Smooth muscle cell (in vitro differentiated cells): Measurements from ENCODE around the gene DGKH. TPM values are rescaled to one million over a fixed set of nuclear protein-coding genes. Genes with fewer than 3 reads are reported as not detected.

Experiments used
- DNase-seq: peaks from one replicate; lab custom pipeline; 2025; ENCODE audit not compliant: unreplicated experiment; lab: John Stamatoyannopoulos, UW
- H2AFZ ChIP-seq: fragments of 200-600 bp; sonication (generic); 2 replicates; pipeline ENCODE4 v1.6.0; 2016; ENCODE audit warnings: antibody characterized with exemption, low read depth, mild to moderate bottlenecking
- H3F3A ChIP-seq: fragments of 200-600 bp; sonication (generic); 2 replicates; pipeline ENCODE4 v1.6.0; 2017; ENCODE audit warnings: antibody characterized with exemption, low read depth
- H3K27ac ChIP-seq: fragments of 200-600 bp; sonication (generic); 2 replicates; pipeline ENCODE4 v1.5.1; 2016; ENCODE audit warnings: low read depth, mild to moderate bottlenecking
- H3K27me3 ChIP-seq: fragments of 200-600 bp; sonication (generic); 2 replicates; pipeline ENCODE4 v1.6.1; 2016; ENCODE audit warnings: low read depth, mild to moderate bottlenecking
- H3K36me3 ChIP-seq: fragments of 200-600 bp; sonication (generic); 2 replicates; pipeline ENCODE4 v1.5.1; 2016; ENCODE audit warnings: low read depth
- H3K4me1 ChIP-seq: fragments of 200-600 bp; sonication (generic); 2 replicates; pipeline ENCODE4 v1.5.1; 2016; ENCODE audit warnings: low read depth
- H3K4me2 ChIP-seq: fragments of 200-600 bp; sonication (generic); 2 replicates; pipeline ENCODE4 v1.6.0; 2016; ENCODE audit warnings: mild to moderate bottlenecking
- H3K4me3 ChIP-seq: fragments of 200-600 bp; sonication (generic); 2 replicates; pipeline ENCODE4 v1.5.1; 2016; ENCODE audit warnings: mild to moderate bottlenecking
- H3K79me2 ChIP-seq: fragments of 200-600 bp; sonication (generic); 2 replicates; pipeline ENCODE4 v1.6.0; 2016; ENCODE audit warnings: low read depth, mild to moderate bottlenecking
- H3K9ac ChIP-seq: fragments of 200-600 bp; sonication (generic); 2 replicates; pipeline ENCODE4 v1.6.0; 2016; ENCODE audit warnings: low read depth
- H3K9me3 ChIP-seq: fragments of 200-600 bp; sonication (generic); replicated peaks from 2 replicates; pipeline ENCODE4 v1.5.1; 2016; ENCODE audit warnings: low read depth
- H4K20me1 ChIP-seq: fragments of 200-600 bp; sonication (generic); 2 replicates; pipeline ENCODE4 v1.6.0; 2016; ENCODE audit warnings: low read depth
- CTCF ChIP-seq: fragments of 200-600 bp; sonication (generic); IDR thresholded peaks from 2 replicates; pipeline ENCODE4 v1.5.1; 2017; ENCODE audit warnings: borderline replicate concordance, mild to moderate bottlenecking, antibody characterized with exemption; ENCODE audit not compliant: insufficient read depth, poor library complexity, severe bottlenecking
- WGBS: methylation state at CpG from one replicate; pipeline ENCODE4 v1.1.7; 2016; ENCODE audit warnings: low lambda C conversion rate; 5-methylcytosine and 5-hydroxymethylcytosine counted together
- polyA plus RNA-seq: library from polyadenylated mRNA; unstranded; fragments of >200 nt; fragmentation: Nextera tagmentation; extraction: Ambion mirVana; gene quantifications from 2 replicates; pipeline ENCODE4 v1.2.1, GENCODE V29; 2016
- total RNA-seq: library from RNA; depleted of rRNA; stranded (reverse); fragments of >200 nt; gene quantifications from 2 replicates; pipeline ENCODE4 v1.2.3, GENCODE V29; 2014

Gene DGKH
- total and polyA plus RNA-seq, 2 experiments from 2014 or later, result 1.3 to 6.8 TPM

- H3K4me3 ChIP-seq, result no peak overlapping the region
- no peaks in the 10 kb centered on the region for H3K27me3 ChIP-seq
- H3K4me2 ChIP-seq, result no peak overlapping the region
- no peaks in the 10 kb centered on the region for H3K9me3 ChIP-seq
- H3K36me3 ChIP-seq, result no peaks in the 10 kb centered on the region
- no peak overlapping the region for H2AFZ ChIP-seq
- no peak overlapping the region for H3K27ac ChIP-seq
- no peak for DNase-seq
- no peak overlapping the region for H3K9ac ChIP-seq
- H4K20me1 ChIP-seq, result peaks cover 15% of the 10 kb centered on the region
- no peaks in the 10 kb centered on the region for H3F3A ChIP-seq
- H3K79me2 ChIP-seq, result peaks cover 58% of the 10 kb centered on the region
- H3K4me1 ChIP-seq, result peaks cover 14% of the 10 kb centered on the region
- WGBS, result 90% methylated on average over 10 of the region's 10 CpGs
- TF ChIP-seq CTCF, result no peak
Observed at GRCh38 chr13:42274386-42275097, 226.1 kb downstream of the DGKH start.

GRCh38 chr13:42275098-42275471 is 226.6 kb downstream of the DGKH start:
- Histone ChIP-seq H3K27me3 (no peaks in the 10 kb centered on the region), H3K9me3 (no peaks in the 10 kb centered on the region), H3K4me3 (no peak overlapping the region), H3F3A (no peaks in the 10 kb centered on the region), H3K36me3 (no peaks in the 10 kb centered on the region), H3K79me2 (peaks cover 63% of the 10 kb centered on the region), H3K9ac (no peak overlapping the region), H4K20me1 (peaks cover 21% of the 10 kb centered on the region), H3K27ac (no peak overlapping the region), H3K4me1 (peaks cover 14% of the 10 kb centered on the region), H3K4me2 (no peak overlapping the region), H2AFZ (no peak overlapping the region)
- WGBS, result 95% methylated on average over 2 of the region's 2 CpGs
- DNase-seq, result no peak
- no peak for TF ChIP-seq CTCF

- H3K27me3 ChIP-seq, result no peaks in the 10 kb centered on the region
- peaks cover 18% of the 10 kb centered on the region for H3K4me1 ChIP-seq
Observed at GRCh38 chr13:42275506-42275905, 227.1 kb downstream of the DGKH start.

More at GRCh38 chr13:42275506-42275905, 227.1 kb downstream of the DGKH start:
- no peak for DNase-seq
- no peak for TF ChIP-seq CTCF
- H3K9ac ChIP-seq, result no peak overlapping the region
- H3F3A ChIP-seq, result no peaks in the 10 kb centered on the region
- H3K4me3 ChIP-seq, result no peak overlapping the region
- H4K20me1 ChIP-seq, result peaks cover 25% of the 10 kb centered on the region
- no peaks in the 10 kb centered on the region for H3K36me3 ChIP-seq
- no peak overlapping the region for H3K4me2 ChIP-seq
- H3K79me2 ChIP-seq, result peaks cover 67% of the 10 kb centered on the region
- H2AFZ ChIP-seq, result no peak overlapping the region
- H3K27ac ChIP-seq, result no peak overlapping the region
- H3K9me3 ChIP-seq, result no peaks in the 10 kb centered on the region
- WGBS, result 98% methylated on average over 4 of the region's 4 CpGs
